Stimulated activated CD4-positive, alpha-beta T cell treated with anti-CD3 and anti-CD28 coated beads, TNF-alpha, amount 100 ng/mL, for 24 hours (primary cell): Measurements from ENCODE around the gene MNT.
A peak's percentile ranks its signal among the peaks of the same experiment; 100 is the strongest.

Source experiments
- DNase-seq, 3 experiments: peaks; one replicate each; pipeline ENCODE4 v3.0.0-alpha.2; 2020; ENCODE audit warnings: low read depth in 3 of 3

Gene MNT

GRCh38 chr17:2363851-2364762 lies 36.8 kb downstream of the MNT start:
- DNase-seq = no peak

DNA sequence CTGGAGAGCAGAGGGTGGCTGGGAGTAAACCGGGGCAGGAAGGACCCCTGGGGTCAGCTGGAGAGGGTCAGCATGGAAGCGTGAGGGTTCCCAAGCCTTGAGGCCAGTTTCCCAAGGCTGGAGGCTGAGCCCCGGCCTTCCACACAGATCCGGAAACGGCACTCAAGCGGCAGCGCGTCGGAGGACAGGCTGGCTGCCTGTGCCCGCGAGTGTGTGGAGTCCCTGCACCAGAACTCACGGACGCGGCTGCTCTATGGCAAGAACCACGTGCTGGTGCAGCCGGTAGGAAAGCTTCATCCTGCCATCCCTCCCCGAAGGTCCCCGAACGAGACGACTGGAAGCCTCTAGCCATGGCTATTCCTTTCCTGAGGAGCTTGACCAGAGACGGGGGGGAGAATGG lies 37.5 kb downstream of the MNT start:
- DNase-seq = no peak

- DNase-seq = no peak
These were observed 38.0 kb downstream of the MNT start for GRCh38 chr17:2362881-2363280.

GRCh38 chr17:2362416-2362815 lies 38.4 kb downstream of the MNT start:
- DNase-seq = no peak

- no peak for DNase-seq
These were observed 38.8 kb downstream of the MNT start for GRCh38 chr17:2362016-2362415.

DNA sequence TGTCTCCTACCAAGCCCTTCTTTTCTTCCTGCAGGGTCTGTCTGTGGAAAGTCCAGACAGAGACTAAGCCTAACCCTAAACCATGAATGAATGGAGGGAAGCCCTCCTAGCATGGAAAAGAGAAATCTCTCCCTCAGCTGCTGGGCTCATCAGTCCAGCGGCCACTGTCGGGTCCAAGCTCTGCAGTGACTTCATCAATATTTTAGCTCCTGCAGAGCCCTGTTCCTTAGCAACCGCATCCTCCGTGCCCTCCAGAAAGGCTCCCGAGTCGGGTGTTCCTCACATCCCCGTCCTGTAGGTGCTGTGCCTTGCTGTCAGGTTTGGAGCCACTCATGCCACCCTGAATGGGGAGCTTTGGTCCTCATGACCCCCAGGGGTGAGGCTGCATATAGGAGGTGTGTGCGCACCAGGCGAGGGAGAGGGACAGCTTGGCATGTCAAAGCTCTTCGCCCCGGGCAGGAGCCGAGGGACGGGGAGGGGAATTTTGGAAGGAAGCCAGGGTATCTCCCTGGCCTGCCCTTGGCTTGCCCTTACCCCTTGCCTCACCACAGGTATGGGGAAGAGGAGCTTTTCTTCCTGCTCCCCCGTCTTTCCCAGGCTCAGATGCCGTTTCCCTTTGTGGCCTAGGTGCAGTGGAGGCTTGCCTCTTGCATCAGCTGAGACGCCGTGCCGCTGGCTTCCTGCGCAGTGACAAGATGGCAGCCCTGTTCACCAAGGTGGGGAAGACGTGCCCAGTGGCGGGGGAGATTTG lies 39.7 kb downstream of the MNT start:
- no peak for DNase-seq

DNA sequence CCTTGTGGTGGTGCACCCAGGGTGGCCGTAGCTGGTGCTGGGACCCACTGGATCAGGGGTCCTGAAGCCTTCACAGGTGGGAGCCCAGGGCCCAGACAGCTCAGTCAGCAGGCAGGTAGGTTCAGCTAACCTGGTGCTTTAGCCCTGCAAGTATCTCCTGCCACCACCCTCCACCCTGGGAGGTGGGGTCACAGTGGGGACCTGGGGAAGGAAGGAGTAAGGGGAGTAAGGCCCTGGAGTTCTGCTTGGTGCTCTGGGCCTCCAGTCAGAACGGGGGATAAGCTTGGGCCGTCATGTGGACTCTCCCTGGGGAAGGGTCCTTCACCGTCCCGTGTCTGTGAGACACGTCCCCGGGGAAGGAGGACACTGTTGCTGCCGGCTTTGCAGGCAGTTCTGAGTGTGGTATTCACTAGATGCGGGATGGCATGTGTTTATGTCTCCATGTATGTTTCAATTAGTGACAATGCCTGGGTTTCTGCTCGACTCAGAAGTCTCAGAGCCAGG lies 42.9 kb downstream of the MNT start:
- no peak for DNase-seq

GRCh38 chr17:2357237-2357636 lies 43.6 kb downstream of the MNT start:
- DNase-seq = no peak

DNA sequence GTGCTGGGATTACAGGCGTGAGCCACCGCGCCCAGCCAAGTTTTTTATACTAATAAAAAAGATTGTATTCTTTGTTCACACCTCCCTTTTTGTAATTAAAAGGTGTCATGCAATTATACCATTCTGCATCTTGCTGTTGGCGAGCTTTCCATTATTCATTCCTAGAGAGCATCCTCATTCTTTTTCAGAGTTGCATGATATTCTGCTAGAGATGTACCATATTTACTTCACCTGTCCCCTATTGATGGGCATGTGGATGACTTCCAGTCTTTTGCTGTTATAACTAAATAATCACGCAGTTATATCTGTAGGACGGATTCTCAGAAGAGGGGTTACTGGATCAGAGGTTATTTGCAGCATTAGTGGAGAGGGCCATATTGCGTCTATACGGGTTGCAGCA lies 46.5 kb downstream of the MNT start:
- DNase-seq = no peak

DNA sequence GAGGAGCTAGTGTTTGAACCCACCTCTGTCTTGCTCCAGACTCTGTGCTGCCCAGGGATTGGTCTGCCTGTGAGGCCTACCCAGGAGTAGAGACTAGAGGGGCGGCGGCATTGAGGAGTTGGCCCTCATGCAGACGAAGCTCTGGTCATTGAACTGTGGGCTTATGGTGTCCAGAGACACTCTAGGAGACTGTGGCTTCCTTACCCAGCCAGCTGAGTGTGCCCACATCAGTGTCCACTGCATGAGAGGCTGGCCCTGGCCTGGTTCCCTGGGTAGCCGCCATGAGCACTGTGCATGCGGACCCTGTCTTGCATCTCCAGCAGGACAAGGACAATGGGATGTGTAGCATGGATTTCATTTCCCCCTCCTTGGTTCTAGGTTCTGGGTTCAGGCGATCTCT lies 49.6 kb downstream of the MNT start:
- no peak for DNase-seq

DNA sequence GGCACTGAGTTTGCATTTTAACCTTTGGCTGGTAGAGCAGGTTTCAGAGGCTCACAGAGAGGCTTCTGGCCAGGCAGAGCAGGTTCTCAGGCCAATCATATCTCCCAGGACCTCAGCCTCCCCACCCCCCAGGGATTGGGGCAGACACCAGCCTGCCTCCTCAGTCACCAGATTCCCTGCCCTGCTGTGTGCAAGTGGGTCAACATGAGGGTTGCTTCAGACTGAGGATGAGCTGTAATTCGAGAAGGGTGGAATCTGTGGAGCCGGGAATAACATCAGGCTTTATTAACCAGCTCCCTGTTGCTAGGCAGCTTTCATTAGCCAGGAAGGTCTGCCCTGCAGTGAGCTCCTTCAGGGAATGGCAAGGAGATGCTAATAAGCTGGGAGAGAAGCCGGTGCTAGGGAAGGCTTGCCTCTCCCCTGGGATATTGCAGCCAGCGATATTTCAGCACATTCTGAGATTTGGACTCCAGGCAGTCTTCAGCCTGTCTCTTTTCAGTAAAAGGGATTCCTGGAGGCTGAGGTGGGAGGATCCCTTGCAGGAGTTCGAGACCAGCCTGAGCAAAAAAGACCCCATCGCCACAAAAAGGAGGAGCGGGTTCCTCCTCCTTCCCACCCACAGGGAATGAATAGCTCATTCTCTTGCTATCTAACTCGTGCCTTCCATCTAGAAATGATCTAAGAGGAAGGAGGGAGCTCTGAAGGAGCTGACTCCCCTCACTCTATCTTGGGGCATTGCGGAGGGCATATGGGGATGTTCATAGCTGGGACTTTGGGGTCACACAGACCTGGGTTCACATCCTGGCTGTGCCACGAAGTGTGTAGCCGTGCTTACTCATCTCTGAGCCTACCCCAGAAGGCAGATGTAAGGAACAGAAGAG lies 52.8 kb downstream of the MNT start:
- DNase-seq = no peak

DNA sequence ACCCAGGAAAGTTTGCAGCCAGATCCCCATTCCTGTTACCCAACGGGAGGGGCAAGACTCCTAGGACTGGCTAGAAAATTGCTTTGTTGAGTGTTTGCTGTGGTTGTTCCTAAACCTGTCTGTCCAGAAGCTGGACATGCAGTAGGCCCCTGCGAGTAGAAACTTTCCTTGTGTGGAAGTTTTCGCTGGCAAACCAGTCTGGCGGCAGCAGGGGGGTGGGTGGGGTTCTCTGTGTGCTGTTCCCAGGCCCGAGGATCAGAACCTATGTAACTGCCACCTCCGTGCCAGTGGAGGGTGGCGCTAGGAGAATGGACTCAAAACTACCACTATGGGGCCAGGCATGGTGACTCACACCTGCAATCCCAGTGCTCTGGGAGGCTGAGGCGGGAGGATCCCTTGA lies 54.4 kb downstream of the MNT start:
- DNase-seq = no peak

GRCh38 chr17:2344528-2344927 lies 56.3 kb downstream of the MNT start:
- no peak for DNase-seq

DNA sequence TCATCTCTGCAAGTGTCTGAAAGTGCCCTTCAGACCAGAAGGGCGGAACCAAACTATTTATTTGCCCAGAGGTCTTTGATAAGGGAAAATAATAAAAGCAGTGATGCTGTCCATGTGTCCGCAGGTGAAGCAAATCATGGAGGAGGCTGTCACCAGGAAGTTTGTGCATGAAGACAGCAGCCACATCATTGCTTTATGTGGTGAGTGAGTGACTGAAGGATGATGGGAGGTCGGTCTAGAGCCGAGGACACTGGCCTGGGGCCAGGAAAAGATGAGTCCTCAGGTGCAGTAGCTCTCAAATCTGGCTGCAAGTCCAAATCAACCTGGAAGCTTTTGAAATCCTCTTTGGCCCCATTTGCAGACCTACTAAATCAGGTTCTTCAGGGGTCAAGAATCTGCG lies 57.4 kb downstream of the MNT start:
- peak in 1 of 3 experiments; percentile 52 for DNase-seq

DNA sequence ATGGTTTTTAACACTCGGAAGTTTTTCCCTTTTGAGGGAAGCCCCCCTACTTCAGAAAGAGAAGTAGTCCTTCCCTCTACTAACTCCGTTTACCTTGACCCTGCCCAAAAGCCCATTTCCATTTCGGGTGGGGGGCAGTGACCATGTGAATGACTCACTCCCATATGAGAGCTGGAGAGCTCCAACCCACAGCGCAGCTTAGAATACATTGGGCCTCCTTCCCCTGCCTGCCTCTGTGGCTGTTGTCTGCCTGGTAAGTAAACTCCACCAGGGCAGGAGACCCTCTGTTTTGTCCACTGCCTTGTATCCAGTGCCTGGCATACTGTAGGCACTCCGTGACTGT lies 62.6 kb downstream of the MNT start:
- DNase-seq = no peak

DNA sequence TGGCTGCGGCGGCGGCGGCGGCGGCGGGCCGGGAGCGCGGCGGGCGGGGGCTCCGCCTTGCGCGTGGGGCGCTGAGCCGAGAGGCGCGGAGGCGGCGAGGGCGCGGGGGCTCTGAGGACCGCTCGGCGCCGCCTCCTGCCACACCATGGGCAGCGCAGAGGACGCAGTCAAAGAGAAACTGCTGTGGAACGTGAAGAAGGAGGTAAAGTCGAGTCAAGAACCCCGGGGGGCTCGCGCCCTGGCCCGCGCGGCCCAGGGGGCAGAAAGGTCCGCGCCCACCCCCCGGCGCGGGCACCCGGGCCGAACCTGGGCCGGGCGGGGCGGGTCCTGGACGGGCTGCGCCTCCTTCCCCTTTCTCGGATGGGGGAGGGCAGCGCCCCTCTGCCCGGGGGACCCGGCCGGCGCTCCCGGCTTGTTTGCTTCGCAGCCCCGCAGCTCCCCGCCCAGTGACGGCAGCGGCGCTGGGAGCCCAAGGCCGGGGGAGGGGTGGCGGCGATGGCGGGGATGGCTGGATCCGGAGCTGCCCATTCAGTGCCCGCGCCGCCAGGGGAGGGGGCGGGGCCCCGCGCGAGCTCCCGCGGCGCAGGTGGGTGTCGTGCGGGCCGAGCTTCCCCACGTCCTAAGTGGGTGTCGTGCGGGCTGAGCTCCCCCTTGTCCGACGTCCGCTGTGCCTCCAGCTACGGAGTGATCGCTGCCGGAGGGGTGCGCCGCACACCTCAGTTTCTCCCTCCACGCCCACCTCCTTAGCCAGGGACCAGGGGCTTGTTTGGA lies 63.1 kb downstream of the MNT start:
- peak in 2 of 3 experiments; percentile 27 to 59 for DNase-seq

GRCh38 chr17:2336852-2337543 lies 63.9 kb downstream of the MNT start, which contains the start of gene SGSM2:
TSS of gene SGSM2 (plus strand) at chr17:2337501. CDS start at chr17:2337689, 188 bp downstream.
- peak in 2 of 3 experiments; percentile 54 to 63 for DNase-seq

DNA sequence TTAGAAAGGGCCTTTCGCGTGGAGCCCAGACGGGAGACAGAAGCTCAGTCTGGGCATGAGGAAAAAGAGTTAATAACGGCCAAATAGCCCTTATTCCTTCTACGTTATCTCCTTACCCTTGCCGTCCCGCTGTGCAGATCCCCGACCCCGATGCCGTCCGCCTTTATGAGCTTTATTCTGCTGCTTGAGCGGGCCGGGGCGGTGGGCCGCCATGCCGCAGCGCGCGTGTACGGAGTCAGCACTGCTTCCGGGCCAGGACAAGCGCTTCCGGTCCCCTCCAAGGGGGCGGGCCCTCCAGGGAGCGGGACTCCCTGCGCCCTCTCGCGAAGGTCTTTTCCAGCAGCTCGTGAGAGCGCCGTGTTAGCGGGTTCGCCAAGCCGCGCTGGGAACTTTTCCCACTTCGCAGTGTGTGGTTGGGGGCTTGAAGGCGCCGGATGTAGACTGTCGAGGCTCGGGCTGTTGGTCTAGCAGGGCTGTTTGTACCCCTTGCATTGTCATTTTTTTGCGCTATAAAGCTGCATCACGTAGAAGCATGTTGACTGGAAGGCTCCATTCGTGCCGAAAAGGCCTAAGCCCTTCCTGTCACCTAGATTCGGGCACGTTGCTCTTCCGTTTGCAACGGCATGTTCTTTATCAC lies 64.5 kb downstream of the MNT start, which contains the start of gene TSR1:
Gene TSR1, minus strand, starts transcription at position 243 of the 637 bp plus-strand sequence. Its CDS starts 30 bp downstream, at position 213.
- DNase-seq = peak; percentile 81 to 90 (median 86)

GRCh38 chr17:2335726-2336214 lies 65.1 kb downstream of the MNT start:
- no peak for DNase-seq
